NCI-H146 treated with DMSO at 0.1 percent for 48 hours (cell line): Measurements from ENCODE around the gene PRKCE.

ENCODE experiments used
- DNase-seq: peaks from one replicate; lab custom pipeline; 2025; ENCODE audit not compliant: unreplicated experiment; lab: John Stamatoyannopoulos, UW

The PRKCE gene

GRCh38 chr2:46066116-46066515, 414.6 kb downstream of the PRKCE start:
- DNase-seq = no peak

GRCh38 chr2:46066601-46067000, 415.1 kb downstream of the PRKCE start:
- DNase-seq = no peak

DNA sequence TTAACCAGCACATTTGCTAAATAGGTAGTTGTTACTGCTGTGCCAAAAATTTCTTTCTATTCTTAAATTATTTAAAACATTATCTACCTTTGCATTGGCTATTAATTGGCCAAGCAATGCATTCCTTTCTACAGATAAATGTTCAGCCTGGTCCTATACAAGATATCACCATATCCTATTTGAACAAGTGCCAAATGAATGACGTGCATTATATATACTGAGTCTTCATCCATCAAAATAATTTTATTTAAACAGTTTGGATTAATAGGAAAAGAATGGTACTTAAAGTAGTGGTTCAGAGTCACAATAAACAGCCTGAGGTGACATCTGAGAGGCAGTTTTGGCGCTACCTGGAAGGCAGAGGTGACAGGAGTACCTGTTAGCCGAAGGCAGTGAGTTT, 415.6 kb downstream of the PRKCE start:
- DNase-seq = no peak

- no peak for DNase-seq
These were observed 416.2 kb downstream of the PRKCE start for GRCh38 chr2:46067501-46068305.

GRCh38 chr2:46068636-46069035, 417.2 kb downstream of the PRKCE start:
- no peak for DNase-seq

DNA sequence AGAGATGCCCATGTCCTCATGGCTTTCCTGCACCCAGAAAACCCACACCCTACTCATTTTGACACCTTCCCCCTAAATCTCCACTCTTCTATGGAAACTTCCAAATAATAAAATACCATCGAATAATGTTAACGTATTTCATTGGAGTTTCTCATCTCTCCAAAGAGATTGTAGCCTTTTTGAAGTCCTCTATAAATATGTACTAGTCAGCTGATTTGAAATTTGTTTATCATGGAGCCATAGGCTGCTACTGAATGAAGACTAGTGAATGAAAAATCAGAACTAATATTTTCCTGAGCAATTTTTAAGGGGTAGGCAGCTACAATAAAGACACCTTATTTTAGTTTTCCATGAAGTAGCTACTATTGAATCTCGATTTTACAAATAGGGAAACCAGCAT, 419.6 kb downstream of the PRKCE start:
- DNase-seq = no peak

- no peak for DNase-seq
These were observed 420.8 kb downstream of the PRKCE start for GRCh38 chr2:46072101-46072820.

- no peak for DNase-seq
These were observed 422.1 kb downstream of the PRKCE start for GRCh38 chr2:46073540-46074046.

- no peak for DNase-seq
These were observed 423.0 kb downstream of the PRKCE start for GRCh38 chr2:46074501-46074900.

DNA sequence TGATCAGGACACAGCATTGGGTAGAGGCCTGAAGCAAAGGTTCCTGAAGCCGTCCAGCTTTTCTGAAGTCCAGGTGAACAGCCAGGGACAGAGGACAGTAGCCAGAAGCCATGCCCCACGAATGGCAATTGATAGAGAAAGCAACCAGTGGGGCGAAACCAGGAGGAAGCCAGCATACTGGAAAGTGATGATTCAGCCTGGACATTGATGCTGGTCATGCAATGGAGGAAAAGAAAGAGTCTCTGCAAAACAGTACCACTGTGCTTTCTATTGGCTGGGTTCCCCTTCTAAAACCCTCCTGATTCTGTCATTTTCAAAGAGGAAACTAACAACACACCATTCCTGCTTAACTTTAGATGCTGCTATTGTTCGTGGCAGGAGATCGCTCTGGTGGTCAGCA, 424.4 kb downstream of the PRKCE start:
- DNase-seq = no peak

GRCh38 chr2:46076251-46076650, 424.8 kb downstream of the PRKCE start:
- no peak for DNase-seq

- DNase-seq = no peak
These were observed 425.4 kb downstream of the PRKCE start for GRCh38 chr2:46076875-46077274.

DNA sequence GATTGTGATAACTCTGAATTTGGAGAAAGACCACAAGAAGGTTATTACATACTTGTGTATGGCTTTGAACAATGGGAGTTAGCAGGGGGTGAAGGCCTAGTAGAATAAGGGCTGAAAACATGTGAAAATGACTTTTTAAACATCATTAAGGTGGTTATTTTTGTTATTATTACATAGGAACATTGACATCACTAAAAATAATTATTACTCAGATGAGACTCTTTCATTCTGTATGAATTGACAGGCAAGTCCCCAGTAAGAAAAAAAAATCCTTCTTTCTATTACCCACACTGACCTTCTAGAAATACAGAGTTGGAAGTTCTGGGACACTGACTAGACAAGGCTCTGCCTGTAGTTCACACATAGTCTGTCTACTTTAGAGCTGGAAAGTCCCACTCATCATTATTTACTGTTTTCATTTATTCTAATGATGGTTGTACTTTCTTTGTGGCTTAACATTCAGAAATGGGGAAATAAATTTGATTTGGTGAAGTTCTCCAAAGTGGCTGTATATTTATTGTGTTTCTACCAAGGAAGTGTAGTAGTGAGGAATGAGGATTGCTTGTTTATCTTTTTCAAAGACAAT, 426.1 kb downstream of the PRKCE start:
- no peak for DNase-seq

DNA sequence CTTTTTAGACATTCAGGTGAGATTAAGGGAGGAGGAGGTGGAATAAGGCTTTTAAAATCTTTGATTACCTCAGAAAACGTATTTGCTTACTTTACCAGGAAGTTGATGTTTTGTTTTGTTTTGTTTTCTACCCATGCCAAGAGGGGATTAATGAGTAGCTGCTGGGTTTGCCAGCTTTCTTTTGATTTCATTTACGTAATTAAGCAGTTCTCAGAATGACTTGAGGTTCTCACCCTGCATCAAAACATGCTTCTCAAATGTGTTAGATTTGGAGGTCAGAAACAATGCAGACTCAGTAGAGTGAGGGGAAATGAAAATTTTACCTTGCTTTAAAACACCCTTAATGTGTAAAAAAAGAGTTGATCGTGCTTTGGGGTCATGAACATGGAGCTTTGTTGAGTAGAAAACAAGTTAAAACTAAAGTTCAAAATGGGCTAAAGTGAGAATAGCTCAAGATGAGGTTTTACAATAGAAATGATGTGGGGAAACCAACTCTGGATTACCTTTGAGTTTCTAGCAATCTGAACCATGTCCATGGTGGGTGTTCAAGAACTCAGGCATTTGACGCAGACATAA, 428.6 kb downstream of the PRKCE start:
- DNase-seq = no peak

DNA sequence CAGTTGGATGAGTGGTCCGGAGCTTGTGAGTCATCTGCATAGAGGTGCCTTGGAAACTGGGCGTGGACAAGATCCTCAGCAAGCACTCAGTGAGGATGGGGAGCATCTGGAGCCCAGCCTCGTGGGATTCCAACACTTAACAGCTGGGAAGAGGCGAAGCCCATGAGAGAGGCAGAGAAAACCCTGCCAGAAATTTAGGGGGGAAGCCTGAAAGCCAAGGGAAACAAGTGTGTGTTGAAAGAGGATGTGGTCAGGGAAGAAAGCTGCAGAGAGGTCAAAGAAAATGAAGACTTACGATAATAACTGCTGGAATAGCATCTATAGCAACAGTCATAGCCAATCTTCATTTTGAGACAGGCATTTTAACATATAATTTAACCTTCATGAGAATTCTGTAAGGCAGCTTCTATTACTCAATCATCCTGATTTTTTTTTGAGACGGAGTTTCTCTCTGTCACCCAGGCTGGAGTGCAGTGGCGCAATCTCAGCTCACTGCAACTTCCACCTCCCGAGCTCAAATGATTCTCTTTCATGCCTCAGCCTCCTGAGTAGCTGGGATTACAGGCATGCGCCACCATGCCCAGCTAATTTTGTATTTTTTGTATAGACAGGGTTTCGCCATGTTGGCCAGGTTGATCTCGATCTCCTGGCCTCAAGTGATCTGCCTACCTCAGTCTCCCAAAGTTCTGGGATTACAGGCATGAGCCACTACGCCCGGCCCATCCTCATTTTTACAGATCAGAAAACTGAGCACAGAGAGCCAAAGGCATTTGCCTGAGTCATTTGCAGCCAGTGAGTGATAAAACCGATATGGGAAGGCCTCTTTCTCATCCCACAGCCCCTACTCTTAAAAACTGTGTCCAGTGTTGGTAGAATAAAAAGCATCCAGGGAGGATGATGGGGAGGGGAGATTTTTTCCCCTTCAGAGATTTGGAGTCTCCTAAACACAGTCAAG, 431.3 kb downstream of the PRKCE start:
- DNase-seq = no peak

DNA sequence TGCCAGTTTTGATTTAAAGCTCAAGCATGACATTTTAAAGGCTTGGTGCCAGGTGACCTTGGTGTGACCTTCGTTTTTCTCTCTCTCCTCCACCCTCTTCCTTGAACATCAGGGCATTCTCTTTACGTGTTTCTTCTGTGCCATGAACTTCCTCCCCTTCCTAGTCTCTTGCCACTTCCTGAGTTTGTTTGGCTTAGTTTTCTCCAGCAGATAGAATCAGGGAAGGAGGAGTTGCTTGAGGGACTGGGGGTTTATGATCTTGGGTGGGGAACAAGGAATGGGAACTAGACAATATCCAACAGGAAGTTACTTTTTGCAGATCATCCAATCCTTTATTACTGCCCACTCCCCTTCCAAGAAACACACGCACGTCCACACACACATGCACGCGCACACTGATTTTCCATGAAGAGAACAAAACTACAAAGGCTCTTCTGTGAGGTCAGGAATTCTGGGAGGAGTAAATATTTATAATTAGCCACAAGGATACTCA, 435.1 kb downstream of the PRKCE start:
- no peak for DNase-seq

- DNase-seq = no peak
These were observed 436.0 kb downstream of the PRKCE start for GRCh38 chr2:46087492-46087891.

DNA sequence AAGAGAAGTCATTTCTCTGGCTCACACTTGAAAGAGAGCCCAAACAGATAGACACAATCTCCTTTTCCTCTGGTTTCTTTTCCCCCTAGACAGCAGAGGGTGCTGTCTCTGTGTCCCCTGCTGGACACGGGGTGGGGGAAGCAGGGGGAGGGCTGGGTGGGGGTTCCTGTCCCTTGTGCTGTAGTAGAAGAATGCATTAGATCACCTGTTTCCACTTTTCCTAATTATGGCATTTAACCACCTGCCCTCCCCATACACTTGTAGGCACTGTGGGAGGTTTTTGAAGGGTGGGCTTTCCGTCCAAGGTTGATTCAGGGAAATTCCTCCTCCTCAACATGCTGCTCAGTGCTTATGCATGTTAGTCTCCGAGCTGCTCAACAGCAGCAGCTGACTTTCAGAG, 439.5 kb downstream of the PRKCE start:
- DNase-seq = no peak

- DNase-seq = no peak
These were observed 440.6 kb downstream of the PRKCE start for GRCh38 chr2:46091961-46092667.

- no peak for DNase-seq
These were observed 443.2 kb downstream of the PRKCE start for GRCh38 chr2:46094689-46095088.
